HG03457 (cell line): Measurements from ENCODE around the gene CIB1.
"Not testable (repeated sequence)": the region's sequence is repeated elsewhere in the genome, so short reads cannot be mapped to it uniquely, and the experiment has no call there.

Experiments
- ATAC-seq: cut with Tn5 transposase; IDR thresholded peaks from one replicate; pipeline ENCODE4 v1.9.1; 2021; ENCODE audit warnings: moderate number of reproducible peaks; ENCODE audit not compliant: unreplicated experiment

Gene CIB1

DNA sequence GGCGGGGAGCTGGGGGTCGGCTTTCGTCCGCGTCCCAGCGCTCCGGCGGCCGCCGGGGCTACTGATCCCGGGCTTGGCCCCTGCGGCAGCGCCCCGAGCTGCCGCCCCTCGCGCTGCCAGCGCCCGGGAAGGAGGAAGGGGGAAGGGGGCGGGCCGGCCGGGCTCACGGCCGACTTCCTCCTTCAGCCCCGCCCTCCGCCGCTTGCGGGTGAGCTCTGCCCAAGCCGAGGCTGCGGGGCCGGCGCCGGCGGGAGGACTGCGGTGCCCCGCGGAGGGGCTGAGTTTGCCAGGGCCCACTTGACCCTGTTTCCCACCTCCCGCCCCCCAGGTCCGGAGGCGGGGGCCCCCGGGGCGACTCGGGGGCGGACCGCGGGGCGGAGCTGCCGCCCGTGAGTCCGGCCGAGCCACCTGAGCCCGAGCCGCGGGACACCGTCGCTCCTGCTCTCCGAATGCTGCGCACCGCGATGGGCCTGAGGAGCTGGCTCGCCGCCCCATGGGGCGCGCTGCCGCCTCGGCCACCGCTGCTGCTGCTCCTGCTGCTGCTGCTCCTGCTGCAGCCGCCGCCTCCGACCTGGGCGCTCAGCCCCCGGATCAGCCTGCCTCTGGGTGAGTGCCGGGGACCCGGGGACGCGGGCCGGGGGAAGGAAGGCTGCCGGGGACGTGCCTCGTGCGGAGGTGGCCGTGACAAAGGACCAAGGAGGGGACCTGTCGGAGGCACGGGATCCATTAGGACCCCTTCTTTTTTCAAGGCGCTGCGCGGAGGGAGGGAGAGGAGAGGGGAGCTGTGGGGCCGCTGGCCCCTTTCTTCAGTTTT, 32.4 kb downstream of the CIB1 start, which contains the start of gene SEMA4B:
SEMA4B (plus strand) TSS at position 201 of the 814 bp plus-strand sequence; CDS start at position 450, 249 bp downstream.
- ATAC-seq = peak; percentile 67

DNA sequence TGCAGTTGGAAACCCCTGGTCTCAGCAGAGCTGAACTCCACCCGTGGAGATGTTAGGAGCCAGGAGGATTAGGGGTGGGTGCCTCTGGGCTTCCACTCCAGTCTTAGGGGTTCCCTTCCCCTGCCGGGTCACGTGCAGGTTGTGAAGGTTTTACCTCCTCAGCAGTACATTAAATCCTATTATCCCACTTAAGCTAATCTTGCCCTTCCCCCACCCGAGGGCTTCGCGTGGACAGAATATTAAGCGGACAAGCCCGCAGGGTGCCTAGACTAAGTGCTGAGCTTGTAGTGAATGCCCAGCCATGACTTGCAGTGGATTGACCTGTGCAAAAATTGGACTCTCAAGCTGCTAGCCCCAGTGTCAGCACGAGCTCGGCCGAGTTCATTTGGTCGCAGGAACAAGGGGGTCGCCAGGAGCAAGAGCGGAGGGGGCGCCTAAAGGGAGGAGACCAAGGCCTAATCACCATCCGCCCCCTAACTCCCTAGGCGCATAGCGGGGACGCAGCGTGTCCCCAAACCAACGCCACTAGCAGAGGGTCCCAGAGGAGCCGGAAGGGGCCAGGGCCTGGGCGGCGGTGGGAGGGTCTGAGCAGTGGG, 33.1 kb downstream of the CIB1 start:
- no peak for ATAC-seq

DNA sequence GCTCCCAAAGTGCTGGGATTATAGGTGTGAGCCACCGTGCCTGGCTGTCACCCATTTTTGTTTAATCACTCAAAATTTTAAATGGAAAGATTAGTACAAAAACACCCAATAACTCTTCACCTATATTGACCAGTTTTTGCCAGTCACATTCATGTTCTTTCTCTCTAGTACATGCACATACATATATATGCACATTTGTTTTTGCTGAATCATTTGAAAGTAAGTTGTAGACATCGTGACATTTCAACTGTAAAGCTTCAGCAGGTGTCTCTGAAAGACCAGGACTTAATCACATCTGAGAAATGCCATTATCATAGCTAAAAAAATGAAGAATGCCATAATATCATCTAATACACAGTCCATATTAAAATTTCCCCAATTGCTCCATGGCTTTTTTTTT, 39.1 kb downstream of the CIB1 start:
- no peak for ATAC-seq

DNA sequence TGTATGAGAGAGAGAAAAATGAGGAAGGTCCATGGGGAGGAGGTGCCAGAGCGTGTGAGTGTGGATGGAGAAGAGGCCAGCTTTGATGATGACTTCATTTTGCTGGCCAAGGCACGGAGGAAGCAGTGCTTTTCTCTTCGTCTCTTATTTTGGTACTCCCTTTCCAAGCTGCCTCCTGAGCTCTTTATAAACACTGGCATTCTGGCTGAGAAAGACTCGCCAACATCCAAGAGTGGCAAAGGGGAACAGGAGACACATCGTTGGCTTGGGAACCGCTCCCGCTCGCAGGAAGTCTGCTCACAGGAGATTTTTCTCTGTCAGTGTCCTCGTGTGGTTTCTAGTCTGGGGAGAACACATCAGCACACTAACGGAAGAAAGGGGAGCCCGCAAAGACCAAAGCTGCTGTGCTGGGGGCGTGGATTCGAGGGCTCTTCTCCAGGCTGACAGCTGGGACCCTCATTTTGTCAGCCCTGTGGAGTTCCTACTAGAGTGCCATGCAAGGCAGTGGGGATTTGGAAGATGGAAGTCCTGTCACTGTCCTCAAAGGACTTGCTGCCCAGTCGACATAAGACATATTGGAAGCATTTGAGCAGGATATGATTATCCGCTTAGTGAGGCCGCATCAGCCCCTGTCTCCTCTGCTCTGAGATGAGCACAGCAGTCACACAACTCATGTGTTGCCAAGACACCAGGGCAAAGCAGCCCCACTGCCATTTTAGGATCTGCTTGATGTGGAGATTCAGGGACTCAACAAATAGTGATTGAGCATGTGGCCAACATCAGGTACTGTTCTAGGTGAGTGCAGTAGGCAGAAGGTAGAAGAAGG, 40.6 kb downstream of the CIB1 start:
- ATAC-seq = no peak

DNA sequence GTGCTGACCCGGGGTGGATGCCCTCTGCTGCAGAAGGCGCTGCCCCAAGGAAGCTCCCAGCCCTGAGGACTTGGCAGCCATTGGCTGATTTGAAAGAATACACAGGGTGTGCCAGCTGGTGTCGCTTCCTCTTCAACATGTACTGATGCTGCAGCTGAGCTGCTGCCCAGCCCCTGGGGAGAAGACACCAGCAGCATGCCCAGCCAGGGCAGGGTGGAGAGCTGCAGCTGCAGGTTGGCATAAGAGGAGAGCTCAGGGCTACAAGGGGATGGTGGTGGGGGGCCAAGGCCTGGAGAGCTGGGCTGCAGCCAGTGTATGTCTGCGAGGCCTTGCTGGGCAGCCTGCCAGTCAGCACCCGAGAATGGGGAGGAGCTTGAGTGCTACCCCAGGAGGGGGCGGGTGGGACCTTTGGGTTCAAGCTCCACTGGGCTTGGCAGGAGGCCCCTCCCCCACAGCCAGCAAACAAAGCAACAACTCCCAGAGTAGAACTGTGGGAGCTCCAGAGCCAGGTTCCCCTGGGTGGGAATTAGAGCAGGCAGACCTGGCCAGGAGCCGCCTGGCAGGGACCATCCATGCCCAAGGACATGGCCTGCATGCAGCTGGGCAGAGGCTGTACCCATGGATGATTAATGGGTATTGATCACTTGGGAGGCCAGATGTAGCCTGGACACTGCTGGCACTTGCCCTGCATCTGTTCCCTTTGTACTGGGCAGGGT, 41.8 kb downstream of the CIB1 start:
- ATAC-seq = no peak

DNA sequence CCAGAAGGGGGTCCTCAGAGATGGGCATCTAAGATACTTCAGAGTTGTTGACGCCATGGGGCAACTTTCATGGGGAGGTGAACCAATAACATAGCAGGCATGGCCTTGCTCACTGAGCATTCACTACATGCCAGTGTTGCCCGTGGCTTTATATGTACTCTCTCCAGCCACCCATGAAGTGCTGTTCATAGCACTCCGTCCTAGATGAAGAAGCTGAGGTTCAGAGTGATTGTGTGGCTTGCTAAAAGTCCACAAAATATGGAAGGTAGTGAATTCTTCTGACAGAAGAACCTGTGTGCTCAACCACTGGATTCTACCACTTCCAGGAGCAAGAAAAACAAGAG, 42.4 kb downstream of the CIB1 start:
- no peak for ATAC-seq

DNA sequence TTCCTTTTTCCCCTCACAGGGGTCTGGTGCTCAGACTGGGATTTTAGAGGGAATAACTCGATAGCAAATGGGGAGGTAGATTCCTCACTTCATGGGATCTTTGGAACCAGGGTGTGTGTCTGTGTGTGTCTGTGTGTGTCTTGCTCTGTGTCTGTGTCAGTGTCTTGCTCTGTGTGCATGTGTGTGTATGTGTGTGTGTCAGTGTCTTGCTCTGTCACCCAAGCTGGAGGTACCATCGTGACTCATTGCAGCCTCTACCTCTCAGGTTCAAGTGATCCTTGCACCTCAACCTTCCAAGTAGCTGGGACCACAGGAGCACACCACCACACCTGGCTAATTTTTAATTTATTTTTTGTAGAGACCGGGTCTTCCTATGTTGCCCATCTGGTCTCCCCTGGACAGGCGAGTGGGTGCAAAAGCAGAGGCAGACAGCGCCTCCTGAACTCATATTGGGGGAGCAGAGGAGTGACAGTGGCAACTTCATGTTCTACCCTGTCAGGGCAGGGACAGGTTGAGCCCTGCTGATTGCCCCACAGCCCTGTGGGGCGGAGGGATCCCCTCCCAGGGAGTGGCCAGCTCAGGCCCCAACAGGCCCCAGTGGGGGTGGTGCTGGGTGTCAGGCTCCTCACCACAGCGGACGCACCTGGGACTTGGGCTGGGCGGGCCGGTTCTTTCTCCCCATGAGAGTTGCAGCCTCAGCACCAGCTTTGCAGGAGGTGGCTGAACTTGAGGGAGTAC, 43.0 kb downstream of the CIB1 start:
- no peak for ATAC-seq

DNA sequence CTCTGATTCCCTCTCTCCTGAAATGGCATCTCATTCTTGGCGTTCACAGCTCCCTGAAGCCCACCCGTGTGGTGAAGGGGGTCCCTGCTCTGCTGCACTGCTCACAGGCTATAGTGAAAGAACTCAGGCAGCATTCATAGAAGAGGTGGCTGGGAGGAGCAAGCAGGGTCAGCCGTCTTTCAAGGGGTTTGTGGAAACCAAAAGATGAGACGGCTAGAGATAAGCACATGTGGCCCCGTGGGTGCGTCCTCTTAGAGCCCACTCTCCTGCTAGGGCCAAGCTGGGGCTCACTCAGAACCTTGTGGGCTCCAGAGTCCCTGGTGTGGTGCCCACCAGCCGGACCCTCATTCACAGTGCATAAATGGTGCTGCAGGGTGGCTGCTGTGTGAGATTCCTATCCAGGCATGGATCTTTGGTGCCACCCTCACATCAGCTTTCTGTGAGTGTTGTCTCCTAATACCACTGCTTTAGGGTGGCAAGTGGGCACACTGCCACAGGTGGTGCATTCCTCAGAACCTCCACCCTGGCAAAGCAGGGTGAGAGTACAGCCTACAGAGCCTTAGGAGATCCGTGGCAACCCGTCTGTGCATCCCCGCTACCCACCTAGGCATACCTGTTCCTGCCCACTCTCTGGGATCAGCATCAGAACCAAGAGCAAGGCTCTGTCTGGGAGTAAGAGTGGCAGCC, 43.8 kb downstream of the CIB1 start:
- no peak for ATAC-seq

DNA sequence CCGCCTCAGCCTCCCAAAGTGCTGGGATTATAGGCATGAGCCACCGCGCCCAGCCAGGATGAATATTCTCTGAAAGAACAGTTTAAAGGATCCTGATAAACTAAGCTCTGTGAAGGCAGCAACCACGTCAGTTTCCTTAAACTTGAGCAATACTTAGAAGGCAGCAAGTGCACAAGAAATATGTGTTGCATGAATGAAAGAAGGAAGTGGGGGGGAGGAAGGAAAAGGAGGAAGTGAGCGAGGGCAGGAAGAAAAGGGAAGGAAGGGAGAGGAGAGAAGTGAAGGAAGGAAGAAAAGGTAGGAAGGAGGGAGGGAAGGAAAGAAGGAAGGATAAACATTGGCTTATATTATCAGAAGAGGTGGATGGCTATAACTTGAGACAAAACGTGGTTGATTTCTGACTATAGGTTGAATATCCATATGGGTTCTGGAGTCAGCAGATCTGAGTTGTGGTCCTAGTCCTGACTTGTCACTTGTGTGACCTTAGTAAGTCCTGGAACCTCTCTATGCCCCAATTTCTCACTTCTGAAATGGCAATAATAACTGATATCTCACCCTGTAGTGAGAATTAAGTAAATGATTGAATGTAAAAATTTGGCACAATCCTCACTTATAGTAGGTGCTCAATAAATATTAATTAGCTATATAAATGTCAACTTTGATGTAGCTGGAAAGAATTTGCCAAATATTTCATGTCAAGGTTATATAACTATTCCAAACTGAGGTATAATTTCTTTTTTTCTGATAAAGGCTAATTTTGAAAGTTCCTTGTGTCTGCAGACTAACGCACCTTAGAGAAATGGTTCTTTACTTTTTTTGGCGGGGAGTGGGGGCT, 44.6 kb downstream of the CIB1 start:
- ATAC-seq = no peak

DNA sequence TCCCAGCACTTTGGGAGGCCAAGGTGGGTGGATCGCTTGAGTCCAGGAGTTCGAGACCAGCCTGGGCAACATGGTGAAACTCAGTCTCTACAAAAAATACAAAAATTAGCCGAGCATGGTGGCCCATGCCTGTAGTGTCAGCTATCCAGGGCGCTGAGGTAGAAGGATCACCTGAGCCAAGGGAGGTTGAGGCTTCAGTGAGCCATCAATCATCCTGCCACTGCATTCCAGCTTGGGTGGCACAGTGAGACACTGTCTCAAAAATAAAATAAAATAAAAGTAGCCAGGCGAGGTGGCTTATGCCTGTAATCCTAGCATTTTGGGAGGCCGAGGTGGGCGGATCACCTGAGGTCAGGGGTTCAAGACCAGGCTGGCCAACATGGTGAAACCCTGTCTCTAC, 45.7 kb downstream of the CIB1 start:
- ATAC-seq = not testable (repeated sequence)

DNA sequence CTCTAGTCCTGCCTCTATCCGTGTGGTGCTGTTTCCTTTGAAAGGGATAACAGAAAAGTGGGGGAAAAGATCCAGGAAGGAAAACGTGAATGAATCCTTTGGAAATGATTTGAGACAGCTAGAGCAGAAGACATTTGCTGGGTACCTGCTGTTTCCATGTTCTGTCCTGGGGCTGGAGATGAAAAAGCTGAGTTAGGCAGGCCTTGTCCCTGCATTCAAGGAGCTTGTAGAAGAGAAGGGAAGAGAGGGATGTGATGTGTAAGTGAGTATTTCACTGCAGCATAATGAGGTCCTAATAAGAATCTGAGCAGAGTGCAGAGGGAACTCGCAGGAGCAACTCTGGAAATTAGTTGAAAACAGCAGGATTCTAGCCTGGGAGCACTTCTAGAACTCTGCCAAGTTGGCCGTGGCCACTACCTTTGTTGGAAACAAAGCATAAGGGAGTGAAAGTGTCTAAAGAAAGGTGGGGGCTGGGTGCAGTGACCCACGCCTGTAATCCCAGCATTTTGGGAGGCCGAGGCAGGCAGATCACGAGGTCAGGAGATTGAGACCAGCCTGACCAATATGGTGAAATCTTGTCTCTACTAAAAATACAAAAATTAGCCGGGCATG, 46.4 kb downstream of the CIB1 start:
- ATAC-seq = no peak

DNA sequence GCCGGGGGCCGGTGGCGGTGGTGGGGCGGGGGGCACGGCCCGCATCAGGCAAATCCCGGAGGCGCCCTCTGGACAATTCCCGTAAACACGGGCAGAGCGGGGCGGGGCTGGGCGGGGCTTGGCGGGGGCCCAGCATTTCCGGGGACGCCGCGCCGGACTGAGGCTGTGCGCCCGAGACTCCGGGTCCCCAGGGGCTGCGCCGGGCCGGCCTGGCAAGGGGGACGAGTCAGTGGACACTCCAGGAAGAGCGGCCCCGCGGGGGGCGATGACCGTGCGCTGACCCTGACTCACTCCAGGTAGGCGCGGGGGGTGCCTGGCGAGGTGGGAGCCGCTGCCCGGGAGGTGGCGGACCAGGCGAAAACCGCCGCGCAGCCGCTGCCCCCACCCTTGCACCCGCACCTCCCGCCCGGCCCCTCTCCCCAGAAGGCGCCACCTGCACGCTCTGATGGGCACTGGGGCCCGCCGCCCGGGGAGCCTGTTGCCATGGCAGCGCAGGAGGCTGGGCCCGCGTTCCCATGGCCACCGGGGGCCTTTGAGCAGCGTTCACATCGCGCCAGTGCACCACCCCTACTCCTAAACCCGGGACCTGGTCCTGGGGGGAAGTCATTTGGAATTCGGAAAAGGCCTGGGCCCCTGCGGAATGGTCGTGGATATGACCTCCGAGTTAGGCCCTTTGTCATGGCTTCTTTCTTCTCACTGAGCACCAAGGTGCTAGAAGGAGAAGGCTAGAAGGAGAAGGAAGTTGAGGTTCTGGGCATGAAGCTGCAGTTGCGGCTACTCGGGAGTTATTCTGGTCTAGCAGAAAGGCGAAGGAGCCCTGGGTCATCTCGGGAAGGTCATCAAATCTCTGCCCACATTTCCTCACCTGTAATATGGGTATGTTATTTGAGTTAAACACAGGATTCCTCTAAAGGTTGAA, 48.7 kb downstream of the CIB1 start:
- peak; percentile 64 for ATAC-seq

DNA sequence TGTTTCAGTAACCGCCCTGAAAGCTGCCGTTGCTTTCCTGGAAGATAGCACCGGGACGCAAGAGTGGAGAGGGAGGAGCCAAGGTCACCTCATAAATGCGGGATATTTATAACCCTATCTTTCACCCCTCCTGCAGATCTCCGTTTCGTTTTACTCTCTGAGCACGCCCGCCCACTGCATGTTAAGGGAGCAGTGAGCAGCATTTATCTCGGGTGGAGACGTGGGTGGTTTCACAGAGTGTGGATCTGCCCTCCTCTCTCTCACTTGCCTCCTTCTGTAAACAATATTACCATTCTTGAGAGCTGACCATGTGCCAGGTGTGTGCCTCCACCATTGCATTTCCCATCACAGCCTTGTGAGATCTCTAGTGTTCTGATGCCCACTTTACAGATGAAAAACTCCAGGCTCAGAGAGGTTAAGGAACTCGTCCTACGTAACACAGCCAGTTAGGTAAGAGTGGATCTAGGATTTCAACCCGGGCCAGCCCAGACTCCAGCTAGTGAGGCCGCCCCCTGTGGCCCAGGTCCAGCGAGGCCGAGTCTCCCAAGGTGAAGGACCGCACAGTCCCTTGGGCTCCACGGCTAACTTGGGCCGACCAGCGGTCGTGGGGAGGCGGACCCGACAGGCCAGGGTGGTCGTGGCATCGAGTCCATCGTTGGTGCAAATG, 49.5 kb downstream of the CIB1 start:
- no peak for ATAC-seq

DNA sequence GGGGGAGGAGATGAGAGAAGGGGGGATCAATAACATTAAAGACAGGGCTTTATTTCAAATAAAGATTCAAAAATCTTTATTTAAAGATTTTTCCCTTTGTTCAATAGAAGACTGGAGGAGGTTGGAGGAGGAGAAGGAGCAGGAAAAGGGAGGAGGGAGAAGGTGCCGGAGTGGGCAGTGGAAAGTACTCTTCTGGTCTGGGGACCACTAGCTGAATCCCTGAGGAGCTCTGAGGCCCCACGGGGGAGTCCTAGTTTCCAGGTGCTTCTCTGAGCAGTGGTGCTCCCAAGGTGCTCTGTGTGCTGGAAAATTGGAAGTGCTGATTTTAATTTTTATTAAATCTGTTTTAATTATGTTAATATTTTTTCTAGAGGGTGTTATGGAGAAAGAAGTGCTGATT, 52.0 kb downstream of the CIB1 start:
- ATAC-seq = no peak
